HCT116 (cell line): Measurements from ENCODE around the gene STK31. TPM values are rescaled to one million over a fixed set of nuclear protein-coding genes. Genes with fewer than 3 reads are reported as not detected.

ENCODE experiments used
- ATAC-seq: fragments of 200-7000 bp; cut with Tn5 transposase; 2 replicates; pipeline ENCODE4 v1.9.1; 2020; ENCODE audit warnings: mild to moderate bottlenecking, moderate library complexity
- BruUV-seq: library from RNA; stranded (reverse); fragments of 400-500 nt; replicated peaks from 2 replicates; lab custom pipeline; 2021; lab: Mats Ljungman, UMichigan
- CTCF ChIA-PET: fragments of 300-600 bp; sonication (Branson Sonifier 250); formaldehyde crosslinking; loops from one replicate; lab custom pipeline; 2021; ENCODE audit warnings: antibody characterized with exemption; lab: Charles Lee
- POLR2A ChIA-PET: fragments of 300-600, 350-600 bp; sonication (Branson Sonifier 250); formaldehyde crosslinking; loops from one replicate; lab custom pipeline; 2021; ENCODE audit warnings: antibody characterized with exemption; lab: Charles Lee
- RAD21 ChIA-PET, 2 experiments: fragments of 300-600 bp; sonication (Branson Sonifier 250); formaldehyde crosslinking; loops; one replicate each; lab custom pipeline; 2023; ENCODE audit warnings: low total read pairs in 2 of 2; ENCODE audit not compliant: uncharacterized antibody in 2 of 2, unreplicated experiment in 2 of 2, low non-redundant PET in 1 of 2; lab: Charles Lee
- DNase-seq: peaks from one replicate; pipeline ENCODE4 v3.0.0-alpha.2; 2010; ENCODE audit warnings: low read depth, low spot score
- H2AFZ ChIP-seq: fragments of 200-600 bp; shearing (Covaris generic), sonication (generic); 2 replicates; pipeline ENCODE4 v1.6.1; 2017; ENCODE audit warnings: low read depth, mixed run types, mixed read lengths, antibody characterized with exemption, low read length; ENCODE audit not compliant: poor library complexity, severe bottlenecking
- H3K27ac ChIP-seq: 2 replicates; pipeline ENCODE4 v1.5.1; 2012; ENCODE audit warnings: low read depth, low read length
- H3K27me3 ChIP-seq: fragments of 200-600 bp; sonication (generic); 2 replicates; pipeline ENCODE4 v1.6.1; 2016; ENCODE audit warnings: mixed run types, low read length, mixed read lengths; ENCODE audit not compliant: insufficient read depth
- H3K36me3 ChIP-seq, 2 experiments: fragments of 200-500 bp in 1 of 2; fragments of 200-600 bp in 1 of 2; sonication (Bioruptor generic) in 1 of 2; sonication (generic) in 1 of 2; 2 replicates each; pipeline versions ENCODE4 v1.5.1 to v1.6.1; 2014 to 2016; ENCODE audit warnings: low read length in 2 of 2, inconsistent platforms in 1 of 2, mixed read lengths in 1 of 2, mixed run types in 1 of 2; ENCODE audit not compliant: insufficient read depth in 2 of 2, control insufficient read depth in 1 of 2
- H3K4me1 ChIP-seq, 2 experiments: fragments of 200-600 bp in 1 of 2; sonication (generic) in 1 of 2; 2 replicates each; pipeline versions ENCODE4 v1.5.1 to v1.6.1; 2012 to 2017; ENCODE audit warnings: low read length in 2 of 2, inconsistent platforms in 1 of 2, mild to moderate bottlenecking in 1 of 2, mixed read lengths in 1 of 2, mixed run types in 1 of 2, moderate library complexity in 1 of 2; ENCODE audit not compliant: insufficient read depth in 2 of 2, control insufficient read depth in 1 of 2
- H3K4me2 ChIP-seq: fragments of 200-600 bp; sonication (generic); 2 replicates; pipeline ENCODE4 v1.6.1; 2017; ENCODE audit warnings: mixed run types, low read length, mixed read lengths
- H3K4me3 ChIP-seq, 2 experiments: fragments of 200-600 bp in 1 of 2; sonication (generic) in 1 of 2; replicated peaks in 1 of 2; 2 replicates each; pipeline ENCODE4 v1.5.1; 2011 to 2016; ENCODE audit warnings: low read length in 2 of 2, control low read depth in 1 of 2, low read depth in 1 of 2, mild to moderate bottlenecking in 1 of 2, mixed read lengths in 1 of 2, mixed run types in 1 of 2
- H3K79me2 ChIP-seq: fragments of 200-600 bp; sonication (generic); 2 replicates; pipeline ENCODE4 v1.6.1; 2017; ENCODE audit warnings: mild to moderate bottlenecking, mixed run types, low read length, moderate library complexity, mixed read lengths; ENCODE audit not compliant: insufficient read depth
- H3K9ac ChIP-seq: fragments of 200-600 bp; sonication (generic); 2 replicates; pipeline ENCODE4 v1.6.1; 2016; ENCODE audit warnings: low read length, mixed read lengths
- H3K9me2 ChIP-seq: fragments of 200-600 bp; sonication (generic), shearing (Covaris generic); 2 replicates; pipeline ENCODE4 v1.6.1; 2017; ENCODE audit warnings: mixed run types, mild to moderate bottlenecking, moderate library complexity; ENCODE audit not compliant: insufficient read depth
- H3K9me3 ChIP-seq, 2 experiments: fragments of 200-500 bp in 1 of 2; fragments of 200-600 bp in 1 of 2; sonication (Bioruptor generic) in 1 of 2; sonication (generic) in 1 of 2; 2 replicates each; pipeline ENCODE4 v1.6.1; 2014 to 2017; ENCODE audit warnings: low read length in 2 of 2, mixed read lengths in 2 of 2, inconsistent platforms in 1 of 2, low read depth in 1 of 2, mild to moderate bottlenecking in 1 of 2, mixed run types in 1 of 2, moderate library complexity in 1 of 2; ENCODE audit not compliant: control insufficient read depth in 1 of 2, insufficient read depth in 1 of 2
- H4K20me1 ChIP-seq: fragments of 200-600 bp; sonication (generic), shearing (Covaris generic); 2 replicates; pipeline ENCODE4 v1.6.1; 2017; ENCODE audit warnings: mixed run types, mild to moderate bottlenecking, moderate library complexity; ENCODE audit not compliant: insufficient read depth
- CEBPB ChIP-seq: IDR thresholded peaks from 2 replicates; pipeline ENCODE4 v1.6.1; 2012; ENCODE audit warnings: low read depth
- EGR1 ChIP-seq: IDR thresholded peaks from 2 replicates; pipeline ENCODE4 v1.6.1; 2012; ENCODE audit warnings: low read depth
- ELF1 ChIP-seq: IDR thresholded peaks from 2 replicates; pipeline ENCODE4 v1.6.1; 2012; ENCODE audit warnings: low read depth, borderline replicate concordance
- EZH2 ChIP-seq: fragments of 200-600 bp; sonication (generic); IDR thresholded peaks from 2 replicates; pipeline ENCODE4 v1.6.1; 2017; ENCODE audit warnings: antibody characterized with exemption, mixed run types
- FOSL1 ChIP-seq: IDR thresholded peaks from 2 replicates; pipeline ENCODE4 v1.6.1; 2012; ENCODE audit warnings: low read depth
- JUND ChIP-seq: IDR thresholded peaks from 2 replicates; pipeline ENCODE4 v1.6.1; 2012
- POLR2A ChIP-seq: IDR thresholded peaks from 2 replicates; pipeline ENCODE4 v1.7.0; 2011; ENCODE audit warnings: borderline replicate concordance; ENCODE audit not compliant: insufficient read depth, insufficient read length; ENCODE audit errors: extremely low read depth
- POLR2AphosphoS5 ChIP-seq: IDR thresholded peaks from 2 replicates; pipeline ENCODE4 v1.6.1; 2011; ENCODE audit warnings: mild to moderate bottlenecking, low read depth, low read length, moderate library complexity
- RAD21 ChIP-seq: IDR thresholded peaks from 2 replicates; pipeline ENCODE4 v1.6.1; 2012; ENCODE audit warnings: low read depth, mild to moderate bottlenecking
- SIN3A ChIP-seq: IDR thresholded peaks from 2 replicates; pipeline ENCODE4 v1.6.1; 2012; ENCODE audit warnings: low read depth
- SP1 ChIP-seq: IDR thresholded peaks from 2 replicates; pipeline ENCODE4 v1.6.1; 2012; ENCODE audit warnings: low read depth
- SRF ChIP-seq: IDR thresholded peaks from 2 replicates; pipeline ENCODE4 v1.6.1; 2012; ENCODE audit warnings: low read depth
- TCF7L2 ChIP-seq: IDR thresholded peaks from 2 replicates; pipeline ENCODE4 v1.7.0; 2011; ENCODE audit warnings: borderline replicate concordance, inconsistent platforms; ENCODE audit not compliant: insufficient read depth, insufficient read length; ENCODE audit errors: extremely low read depth
- intact Hi-C: fragments of 100-400 bp; cut with micrococcal nuclease; formaldehyde crosslinking; loops from 2 replicates; pipeline ENCODE4 v1.10.0; 2022
- total RNA-seq: library from RNA; stranded (reverse); gene quantifications from one replicate; pipeline ENCODE4 v1.2.1, GENCODE V29; 2021; ENCODE audit not compliant: unreplicated experiment
- TF ChIP-seq, protein P1 (sequence below): IDR thresholded peaks from 2 replicates; pipeline ENCODE4 v1.6.1; 2011; ENCODE audit warnings: mild to moderate bottlenecking, low read length, moderate library complexity; ENCODE audit not compliant: insufficient replicate concordance; ENCODE audit errors: extremely low read depth

Gene STK31
- total RNA-seq, 1 experiment from 2014 or later, result not detected

DNA sequence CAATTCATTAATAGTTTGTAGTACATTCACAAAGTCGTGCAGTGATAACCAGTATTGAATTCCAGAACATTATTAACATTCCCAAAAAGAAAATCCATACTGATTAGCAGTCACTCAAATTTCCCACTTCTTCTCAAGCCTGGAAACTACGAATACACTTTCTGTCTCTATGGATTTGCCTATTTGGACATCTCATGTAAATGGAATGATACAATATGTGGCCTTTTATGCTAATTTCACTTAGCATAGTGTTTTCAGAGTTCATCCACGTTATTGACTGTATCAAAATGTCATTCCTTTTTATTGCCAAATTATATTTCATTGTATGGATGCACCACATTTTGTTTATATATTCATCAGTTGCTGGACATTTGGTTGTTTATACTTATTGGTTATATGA is 78.8 kb downstream of the STK31 start:
- ATAC-seq (no peak), DNase-seq (no peak)
- no TSS peak for BruUV-seq
- H3K9me2 ChIP-seq, result no peaks in the 10 kb centered on the region
- H3K4me3 ChIP-seq, result no peak overlapping the region
- H3K79me2 ChIP-seq, result no peaks in the 10 kb centered on the region
- H3K9ac ChIP-seq, result no peak overlapping the region
- H3K9me3 ChIP-seq, result no peaks in the 10 kb centered on the region
- no peaks in the 10 kb centered on the region for H3K36me3 ChIP-seq
- RAD21 ChIA-PET, result no interaction called here
- H2AFZ ChIP-seq, result no peak overlapping the region
- no peaks in the 10 kb centered on the region for H3K4me1 ChIP-seq
- TF ChIP-seq, protein P1, sequence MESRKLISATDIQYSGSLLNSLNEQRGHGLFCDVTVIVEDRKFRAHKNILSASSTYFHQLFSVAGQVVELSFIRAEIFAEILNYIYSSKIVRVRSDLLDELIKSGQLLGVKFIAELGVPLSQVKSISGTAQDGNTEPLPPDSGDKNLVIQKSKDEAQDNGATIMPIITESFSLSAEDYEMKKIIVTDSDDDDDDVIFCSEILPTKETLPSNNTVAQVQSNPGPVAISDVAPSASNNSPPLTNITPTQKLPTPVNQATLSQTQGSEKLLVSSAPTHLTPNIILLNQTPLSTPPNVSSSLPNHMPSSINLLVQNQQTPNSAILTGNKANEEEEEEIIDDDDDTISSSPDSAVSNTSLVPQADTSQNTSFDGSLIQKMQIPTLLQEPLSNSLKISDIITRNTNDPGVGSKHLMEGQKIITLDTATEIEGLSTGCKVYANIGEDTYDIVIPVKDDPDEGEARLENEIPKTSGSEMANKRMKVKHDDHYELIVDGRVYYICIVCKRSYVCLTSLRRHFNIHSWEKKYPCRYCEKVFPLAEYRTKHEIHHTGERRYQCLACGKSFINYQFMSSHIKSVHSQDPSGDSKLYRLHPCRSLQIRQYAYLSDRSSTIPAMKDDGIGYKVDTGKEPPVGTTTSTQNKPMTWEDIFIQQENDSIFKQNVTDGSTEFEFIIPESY, result no peak
- TF ChIP-seq ELF1 (no peak), POLR2AphosphoS5 (no peak), SRF (no peak), RAD21 (no peak), EZH2 (no peak), JUND (no peak), SIN3A (no peak), SP1 (no peak)
- H3K27ac ChIP-seq, result no peak overlapping the region
- POLR2A ChIA-PET, result no interaction called here
- no peaks in the 10 kb centered on the region for H4K20me1 ChIP-seq
- H3K27me3 ChIP-seq, result no peaks in the 10 kb centered on the region
- CTCF ChIA-PET, result no interaction called here
- no peak overlapping the region for H3K4me2 ChIP-seq
- intact Hi-C loops, result no loop called here

DNA sequence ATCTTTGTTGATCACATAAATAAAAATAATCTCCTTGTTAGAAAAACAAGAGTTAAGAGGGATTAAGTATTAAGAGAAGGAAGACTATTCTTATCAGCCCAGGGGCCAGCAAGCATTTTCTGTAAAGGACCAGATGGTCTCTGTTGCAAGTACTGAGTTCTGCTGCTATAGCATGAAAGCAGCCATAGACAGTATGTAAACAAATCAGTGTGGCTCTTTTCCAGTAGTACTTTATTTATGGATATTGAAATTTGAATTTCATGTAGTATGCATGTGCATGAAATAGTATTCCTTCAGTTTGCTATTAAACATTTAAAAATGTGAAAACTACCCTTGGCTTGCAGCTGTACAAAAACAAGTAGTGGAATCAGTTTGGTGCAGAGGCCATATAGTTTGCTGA is 81.7 kb downstream of the STK31 start:
- no peak overlapping the region for H2AFZ ChIP-seq
- H3K36me3 ChIP-seq, result no peaks in the 10 kb centered on the region
- no peak for DNase-seq
- H3K79me2 ChIP-seq, result no peaks in the 10 kb centered on the region
- intact Hi-C loops, result no loop called here
- no peak overlapping the region for H3K4me3 ChIP-seq
- ChIA-PET POLR2A (no interaction called here), RAD21 (no interaction called here), CTCF (interaction anchor here (0.6 kb wide), 1 partner anchor 65 kb away, joined by 3 read pairs; no protein-coding TSS in a partner anchor)
- BruUV-seq, result no TSS peak
- no peaks in the 10 kb centered on the region for H3K9me2 ChIP-seq
- H3K9ac ChIP-seq, result no peak overlapping the region
- no peaks in the 10 kb centered on the region for H3K27me3 ChIP-seq
- no peak overlapping the region for H3K27ac ChIP-seq
- no peak overlapping the region for H3K4me2 ChIP-seq
- H4K20me1 ChIP-seq, result no peaks in the 10 kb centered on the region
- ATAC-seq, result no peak
- TF ChIP-seq SP1 (no peak), CEBPB (no peak), FOSL1 (no peak), POLR2A (no peak), ELF1 (no peak), EGR1 (no peak), TCF7L2 (no peak)
- TF ChIP-seq, protein P1, result no peak
- H3K9me3 ChIP-seq, result peaks cover 6 to 11% of the 10 kb centered on the region in 2 experiments; a peak in 2 of 4 replicates
- H3K4me1 ChIP-seq, result no peaks in the 10 kb centered on the region
